GM12873 (cell line): ENCODE results near the gene ITPR2.

Experiments
- TF ChIP-seq, protein P1 (sequence below): IDR thresholded peaks from 2 replicates; pipeline ENCODE4 v1.5.1; 2012; ENCODE audit warnings: low read depth, mild to moderate bottlenecking, moderate library complexity, low read length, control low read depth; ENCODE audit not compliant: insufficient read depth; ENCODE audit errors: missing control alignments

Gene ITPR2

DNA sequence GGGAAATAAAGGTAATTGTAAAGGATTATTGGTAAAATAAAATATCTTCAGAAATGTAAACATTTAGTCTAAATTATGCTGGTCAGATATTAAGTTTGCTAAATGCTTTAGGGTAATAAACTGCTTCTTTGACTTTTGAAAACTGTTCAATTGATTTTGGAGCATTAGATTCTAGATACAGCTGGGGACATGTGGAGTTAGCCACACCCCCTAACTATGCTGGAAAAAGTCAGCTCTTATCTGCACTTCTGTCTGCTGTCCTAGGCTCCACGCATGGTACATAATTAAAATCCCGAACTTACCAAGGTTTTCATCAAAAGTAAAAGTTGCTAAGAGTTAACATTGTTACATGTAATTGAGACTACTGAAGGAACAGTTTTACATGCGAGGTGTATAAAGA lies 78.8 kb downstream of the ITPR2 start:
- TF ChIP-seq, protein P1, sequence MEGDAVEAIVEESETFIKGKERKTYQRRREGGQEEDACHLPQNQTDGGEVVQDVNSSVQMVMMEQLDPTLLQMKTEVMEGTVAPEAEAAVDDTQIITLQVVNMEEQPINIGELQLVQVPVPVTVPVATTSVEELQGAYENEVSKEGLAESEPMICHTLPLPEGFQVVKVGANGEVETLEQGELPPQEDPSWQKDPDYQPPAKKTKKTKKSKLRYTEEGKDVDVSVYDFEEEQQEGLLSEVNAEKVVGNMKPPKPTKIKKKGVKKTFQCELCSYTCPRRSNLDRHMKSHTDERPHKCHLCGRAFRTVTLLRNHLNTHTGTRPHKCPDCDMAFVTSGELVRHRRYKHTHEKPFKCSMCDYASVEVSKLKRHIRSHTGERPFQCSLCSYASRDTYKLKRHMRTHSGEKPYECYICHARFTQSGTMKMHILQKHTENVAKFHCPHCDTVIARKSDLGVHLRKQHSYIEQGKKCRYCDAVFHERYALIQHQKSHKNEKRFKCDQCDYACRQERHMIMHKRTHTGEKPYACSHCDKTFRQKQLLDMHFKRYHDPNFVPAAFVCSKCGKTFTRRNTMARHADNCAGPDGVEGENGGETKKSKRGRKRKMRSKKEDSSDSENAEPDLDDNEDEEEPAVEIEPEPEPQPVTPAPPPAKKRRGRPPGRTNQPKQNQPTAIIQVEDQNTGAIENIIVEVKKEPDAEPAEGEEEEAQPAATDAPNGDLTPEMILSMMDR = no peak

DNA sequence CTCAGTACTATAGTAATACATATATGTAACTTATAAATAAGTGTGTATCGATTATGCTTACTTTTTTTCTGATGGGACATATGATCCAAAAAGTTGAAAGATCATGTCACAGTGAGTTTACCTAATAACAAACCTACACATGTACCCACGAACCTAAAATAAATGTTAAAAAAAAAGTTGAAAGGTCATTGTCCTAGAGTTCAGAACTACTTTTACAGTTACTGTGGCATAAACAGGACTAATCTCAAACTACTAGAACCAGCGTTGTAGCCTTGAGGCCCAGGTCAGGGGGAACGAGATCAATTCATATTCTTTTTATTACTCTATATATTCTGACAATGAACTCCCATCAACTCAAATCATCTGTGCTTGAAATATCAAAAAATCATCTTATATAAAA lies 81.8 kb downstream of the ITPR2 start:
- TF ChIP-seq, protein P1 = no peak

DNA sequence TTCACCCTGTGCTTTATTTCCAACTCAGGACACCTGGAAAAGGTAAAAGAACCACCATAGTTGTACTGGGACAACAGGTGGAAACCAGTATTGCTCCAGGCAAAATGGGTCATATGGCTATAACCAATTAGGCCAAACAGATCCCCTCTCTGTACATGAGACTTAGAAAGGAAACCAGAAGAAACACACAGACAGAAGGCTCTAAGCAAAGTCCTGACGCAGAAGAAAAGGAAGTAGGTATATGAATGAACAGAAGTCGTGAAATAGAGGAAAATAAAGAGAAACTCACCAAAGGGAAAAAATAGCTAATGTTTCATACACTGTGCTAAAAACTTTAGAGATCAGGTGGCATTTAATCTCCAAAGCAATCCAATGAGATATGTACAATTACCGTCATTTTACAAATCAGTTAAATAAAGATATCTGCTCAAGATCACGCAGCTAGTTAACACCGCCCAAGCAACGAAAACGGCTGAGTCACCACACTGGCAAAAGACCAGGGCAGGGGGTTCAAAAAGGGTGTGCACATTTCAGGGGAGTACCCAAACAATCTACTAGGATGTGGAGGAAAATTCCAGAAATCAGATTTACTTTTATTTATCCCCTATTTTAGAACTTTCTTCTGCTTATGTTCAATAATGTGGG lies 82.3 kb downstream of the ITPR2 start:
- TF ChIP-seq, protein P1 = no peak

DNA sequence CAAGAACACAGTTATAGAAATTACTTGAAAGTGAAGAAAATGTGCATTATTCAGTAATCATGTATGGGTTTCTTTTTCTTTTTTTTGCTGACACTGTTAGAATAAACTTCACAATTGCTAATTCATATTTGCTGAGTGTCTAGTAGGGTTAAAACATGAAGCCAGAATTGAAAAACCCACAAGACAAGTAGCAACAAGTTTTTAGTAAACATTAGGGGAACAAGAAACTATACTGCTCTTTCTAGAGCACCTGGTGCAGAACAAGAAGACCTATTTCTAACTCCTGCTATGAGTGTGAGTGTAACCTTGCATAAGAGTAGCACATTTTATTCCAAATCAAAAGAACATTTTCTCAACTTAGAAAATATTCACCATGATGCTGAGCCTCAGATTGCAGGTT lies 83.2 kb downstream of the ITPR2 start:
- TF ChIP-seq, protein P1 = no peak

DNA sequence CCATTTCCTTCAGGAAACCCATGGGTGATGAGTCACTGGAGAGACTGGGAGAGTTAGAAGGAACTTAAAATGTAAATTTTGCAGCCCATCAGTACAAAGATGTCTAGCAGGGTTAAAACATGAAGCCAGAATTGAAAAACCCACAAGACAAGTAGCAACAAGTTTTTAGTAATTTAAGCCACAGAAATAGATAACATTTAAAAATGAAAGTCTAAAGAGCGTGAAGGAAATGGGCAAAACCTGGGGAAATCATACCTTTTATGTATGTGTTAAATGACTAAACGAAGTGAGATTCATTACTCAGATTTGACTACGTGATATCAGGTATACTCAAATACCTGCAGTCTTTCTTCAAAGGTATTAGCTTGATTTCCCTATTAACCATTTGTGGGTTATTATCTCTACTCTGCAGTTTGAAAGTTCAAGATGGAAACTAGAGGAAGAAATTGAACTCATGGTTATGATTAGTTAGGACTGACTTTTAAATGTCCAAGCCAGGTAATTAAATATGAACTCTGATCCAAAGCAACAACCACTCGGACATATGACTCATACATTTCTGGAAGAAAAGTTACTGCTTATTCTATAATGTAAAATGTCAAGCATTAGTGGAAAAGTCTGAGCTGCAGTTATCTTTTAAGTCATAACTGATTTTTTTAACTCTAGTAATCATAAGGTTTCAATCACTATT lies 84.1 kb downstream of the ITPR2 start:
- TF ChIP-seq, protein P1 = no peak

DNA sequence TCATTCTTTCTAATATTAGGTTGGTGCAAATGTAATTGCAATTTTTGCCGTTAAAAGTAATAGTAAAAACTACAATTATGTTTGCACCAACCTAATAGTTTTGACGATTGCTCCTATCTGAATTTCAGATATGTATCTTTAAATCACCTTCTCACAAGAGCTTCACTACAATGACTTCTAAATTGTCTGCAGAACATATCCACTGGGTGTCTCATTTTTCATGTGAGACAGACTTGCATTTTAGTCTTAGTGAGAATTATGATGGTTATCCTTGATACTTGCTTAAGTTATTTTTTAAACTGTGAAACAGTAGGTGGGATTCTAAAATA lies 84.6 kb downstream of the ITPR2 start:
- TF ChIP-seq, protein P1 = no peak

DNA sequence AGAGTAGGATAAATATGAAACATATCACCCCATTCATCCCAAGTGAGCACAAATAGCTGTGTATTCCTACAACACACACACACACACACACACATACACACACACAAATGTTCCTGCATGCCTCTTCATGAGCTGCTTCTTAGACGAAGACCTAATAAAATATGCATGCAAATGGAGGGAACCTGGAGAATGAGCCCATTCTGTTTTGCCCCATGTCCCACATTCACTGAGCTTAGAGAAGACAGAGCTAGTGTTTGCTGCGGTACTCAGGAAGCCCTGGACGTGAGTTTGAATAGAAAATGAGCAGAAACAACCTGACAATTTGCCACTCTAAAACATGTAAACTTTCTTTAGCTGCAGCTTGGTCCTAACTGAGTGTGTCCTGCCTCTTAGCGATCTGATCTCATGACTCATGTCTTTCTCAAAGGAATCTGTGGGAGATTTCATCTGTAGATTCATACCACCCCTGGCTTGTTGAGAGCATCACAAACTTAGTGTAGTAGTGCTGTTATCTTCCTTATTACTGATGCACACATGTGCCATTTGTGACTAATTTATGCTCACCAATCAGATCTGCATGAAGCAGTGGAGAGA lies 86.8 kb downstream of the ITPR2 start:
- TF ChIP-seq, protein P1 = no peak
